Measurements from ENCODE around the gene RAB35.

Gene RAB35

GRCh38 chr12:120125792-120126634 is 9.5 kb upstream of the RAB35 start:
- TF ChIP-seq CTCF (conservative IDR thresholded peaks at IDR 0.05; ENCODE audit: low read length), result no peak
- H3K4me3 ChIP-seq (ENCODE audit: low read length), result no peak overlapping the region
- peak; percentile 34 for DNase-seq (ENCODE audit: low read depth)

- H3K4me3 ChIP-seq (ENCODE audit: low read length), result no peak overlapping the region
- TF ChIP-seq CTCF (conservative IDR thresholded peaks at IDR 0.05; ENCODE audit: low read length), result no peak
- no peak for DNase-seq (ENCODE audit: low read depth)
Measured at GRCh38 chr12:120125029-120125428, 8.5 kb upstream of the RAB35 start.

- no peak for TF ChIP-seq CTCF (conservative IDR thresholded peaks at IDR 0.05; ENCODE audit: low read length)
Measured at GRCh38 chr12:120121766-120122293, 5.3 kb upstream of the RAB35 start.

GRCh38 chr12:120121343-120121742 is 4.8 kb upstream of the RAB35 start:
- TF ChIP-seq CTCF (conservative IDR thresholded peaks at IDR 0.05; ENCODE audit: low read length), result no peak
- no peak for DNase-seq (ENCODE audit: low read depth)
- no peak overlapping the region for H3K4me3 ChIP-seq (ENCODE audit: low read length)

More at GRCh38 chr12:120121766-120122293, 5.3 kb upstream of the RAB35 start:
- no peak for DNase-seq (ENCODE audit: low read depth)
- H3K4me3 ChIP-seq (ENCODE audit: low read length), result no peak overlapping the region

- no peak for TF ChIP-seq CTCF (conservative IDR thresholded peaks at IDR 0.05; ENCODE audit: low read length)
- DNase-seq (ENCODE audit: low read depth), result peak; percentile 45
- H3K4me3 ChIP-seq (ENCODE audit: low read length), result no peak overlapping the region
Measured at GRCh38 chr12:120119271-120119973, 2.9 kb upstream of the RAB35 start.

GRCh38 chr12:120118321-120119061 is 1.9 kb upstream of the RAB35 start:
- H3K4me3 ChIP-seq (ENCODE audit: low read length), result peak overlapping the region; percentile 93
- no peak for TF ChIP-seq CTCF (conservative IDR thresholded peaks at IDR 0.05; ENCODE audit: low read length)
- peak; percentile 89 for DNase-seq (ENCODE audit: low read depth)
